NCI-H128 (cell line): ENCODE data around the gene TPSD1.
"Not testable (repeated sequence)": the region's sequence is repeated elsewhere in the genome, so short reads cannot be mapped to it uniquely, and the experiment has no call there.

ENCODE experiments used
- DNase-seq: peaks from one replicate; lab custom pipeline; 2025; ENCODE audit not compliant: unreplicated experiment; lab: John Stamatoyannopoulos, UW

Gene TPSD1

GRCh38 chr16:1220841-1221627, 34.8 kb upstream of the TPSD1 start:
- no peak for DNase-seq

- no peak for DNase-seq
Observed at GRCh38 chr16:1221628-1222552, 34.0 kb upstream of the TPSD1 start.

- no peak for DNase-seq
Observed at GRCh38 chr16:1222553-1223354, 33.1 kb upstream of the TPSD1 start.

- DNase-seq: no peak
Observed at GRCh38 chr16:1223355-1224214, 32.3 kb upstream of the TPSD1 start.

GRCh38 chr16:1224558-1224957, 31.3 kb upstream of the TPSD1 start:
- DNase-seq: no peak

GRCh38 chr16:1225051-1225451, 30.8 kb upstream of the TPSD1 start, which contains the start of gene TPSG1:
Gene TPSG1 (minus strand): TSS chr16:1225268. CDS start chr16:1225252, 16 bp downstream.
- DNase-seq: no peak

- DNase-seq: not testable (repeated sequence)
Observed at GRCh38 chr16:1225728-1226311, 30.0 kb upstream of the TPSD1 start.

GRCh38 chr16:1226692-1227091, 29.2 kb upstream of the TPSD1 start:
- not testable (repeated sequence) for DNase-seq

GRCh38 chr16:1228227-1228626, 27.6 kb upstream of the TPSD1 start:
- DNase-seq: not testable (repeated sequence)

GRCh38 chr16:1229476-1229875, 26.4 kb upstream of the TPSD1 start:
- DNase-seq: not testable (repeated sequence)

GRCh38 chr16:1230084-1230470, 25.8 kb upstream of the TPSD1 start, which contains the start of gene TPSB2:
Gene TPSB2 (minus strand): TSS chr16:1230184. CDS start chr16:1229951, 233 bp downstream.
- not testable (repeated sequence) for DNase-seq

- DNase-seq: not testable (repeated sequence)
Observed at GRCh38 chr16:1230471-1231212, 25.2 kb upstream of the TPSD1 start.

- DNase-seq: not testable (repeated sequence)
Observed at GRCh38 chr16:1231301-1231700, 24.6 kb upstream of the TPSD1 start.

GRCh38 chr16:1232049-1232748, 23.7 kb upstream of the TPSD1 start:
- not testable (repeated sequence) for DNase-seq

- DNase-seq: not testable (repeated sequence)
Observed at GRCh38 chr16:1236659-1237058, 19.2 kb upstream of the TPSD1 start.

GRCh38 chr16:1237990-1238389, 17.9 kb upstream of the TPSD1 start:
- DNase-seq: no peak

- DNase-seq: not testable (repeated sequence)
Observed at GRCh38 chr16:1238909-1239308, 17.0 kb upstream of the TPSD1 start.

- not testable (repeated sequence) for DNase-seq
Observed at GRCh38 chr16:1239575-1239974, 16.3 kb upstream of the TPSD1 start.
